ENCODE results near the gene SFMBT2. TPM values are rescaled to one million over a fixed set of nuclear protein-coding genes. Genes with fewer than 3 reads are reported as not detected.
"Not testable (repeated sequence)": the region's sequence is repeated elsewhere in the genome, so short reads cannot be mapped to it uniquely, and the experiment has no call there.

The SFMBT2 gene
- polyA plus RNA-seq, 4 donors = 0.45 to 2.5 (median 1.3) TPM

- not testable (repeated sequence) for H3K4me1 ChIP-seq (ENCODE audit: control insufficient read depth in 3 of 3, insufficient read depth in 2 of 3, low read depth in 1 of 3, low read length in 2 of 3); FAIRE-seq; H3K27me3 ChIP-seq (ENCODE audit: control insufficient read depth in 3 of 3, insufficient read depth in 3 of 3, low read length in 3 of 3); DNase-seq; H3K4me3 ChIP-seq (ENCODE audit: low read depth in 1 of 3, low read length in 3 of 3); H3K27ac ChIP-seq (ENCODE audit: low read depth in 1 of 3, low read length in 2 of 3); H3K9me3 ChIP-seq (ENCODE audit: control insufficient read depth in 2 of 2, insufficient read depth in 1 of 2, low read depth in 1 of 2, low read length in 1 of 2); H3K36me3 ChIP-seq (ENCODE audit: control insufficient read depth in 3 of 3, insufficient read depth in 2 of 3, low read depth in 1 of 3, low read length in 3 of 3)
- 93 to 96% (median 95%) methylated on average over 1 of the region's 1 CpG for WGBS, 3 donors
These were observed 228.5 kb downstream of the SFMBT2 start for GRCh38 chr10:7182327-7182726.

DNA sequence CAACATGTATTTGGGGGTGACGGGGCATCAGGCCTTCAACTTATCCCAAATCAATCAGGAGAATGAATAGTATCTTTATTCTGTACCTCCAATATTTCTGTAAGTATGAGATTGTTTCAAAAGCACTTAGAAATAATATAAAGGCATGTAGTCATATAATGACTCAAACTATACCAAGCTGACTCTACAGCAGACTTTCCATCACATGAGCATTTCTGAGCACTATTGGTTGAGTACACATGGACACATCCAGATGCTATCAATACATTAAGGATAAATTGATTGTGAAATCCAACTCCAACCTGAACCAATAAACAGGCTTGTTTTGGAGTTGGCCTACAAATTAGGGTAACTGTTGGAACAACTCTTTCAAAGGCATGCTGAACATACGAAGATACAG, 229.4 kb downstream of the SFMBT2 start:
- Histone ChIP-seq H3K9me3 (ENCODE audit: control insufficient read depth in 2 of 2, insufficient read depth in 1 of 2, low read depth in 1 of 2, low read length in 1 of 2) (no peaks in the 10 kb centered on the region), H3K36me3 (ENCODE audit: control insufficient read depth in 3 of 3, insufficient read depth in 2 of 3, low read depth in 1 of 3, low read length in 3 of 3) (peaks cover 0 to 4% (median 2%) of the 10 kb centered on the region in 3 donors), H3K4me3 (ENCODE audit: low read depth in 1 of 3, low read length in 3 of 3) (no peak overlapping the region), H3K4me1 (ENCODE audit: control insufficient read depth in 3 of 3, insufficient read depth in 2 of 3, low read depth in 1 of 3, low read length in 2 of 3) (no peaks in the 10 kb centered on the region), H3K27me3 (ENCODE audit: control insufficient read depth in 3 of 3, insufficient read depth in 3 of 3, low read length in 3 of 3) (no peaks in the 10 kb centered on the region), H3K27ac (ENCODE audit: low read depth in 1 of 3, low read length in 2 of 3) (no peak overlapping the region)
- no peak for DNase-seq
- WGBS, 3 donors = 86 to 93% (median 87%) methylated on average over 2 of the region's 2 CpGs
- FAIRE-seq = no peak

DNA sequence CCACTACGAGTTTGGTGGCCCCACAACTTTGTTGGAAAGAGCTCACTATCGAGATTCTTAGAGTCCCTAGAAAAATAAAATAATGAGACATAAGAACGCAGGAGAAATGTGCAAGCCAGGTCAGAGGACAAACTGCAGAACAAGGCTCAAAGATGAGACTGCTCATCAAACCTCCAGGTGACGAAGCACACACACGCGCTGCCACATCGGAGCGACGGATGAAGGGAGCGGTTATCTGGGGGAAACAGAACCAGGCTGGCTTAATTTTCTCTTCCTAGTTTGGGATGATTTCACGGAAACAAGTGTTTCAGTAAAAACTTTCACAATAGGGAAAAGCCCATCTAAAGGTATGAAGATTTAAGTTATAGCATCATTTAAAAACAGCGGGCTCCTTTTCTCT, 231.3 kb downstream of the SFMBT2 start:
- Histone ChIP-seq H3K4me1 (ENCODE audit: control insufficient read depth in 3 of 3, insufficient read depth in 2 of 3, low read depth in 1 of 3, low read length in 2 of 3) (no peaks in the 10 kb centered on the region), H3K27ac (ENCODE audit: low read depth in 1 of 3, low read length in 2 of 3) (no peak overlapping the region), H3K4me3 (ENCODE audit: low read depth in 1 of 3, low read length in 3 of 3) (no peak overlapping the region), H3K9me3 (ENCODE audit: control insufficient read depth in 2 of 2, insufficient read depth in 1 of 2, low read depth in 1 of 2, low read length in 1 of 2) (no peaks in the 10 kb centered on the region), H3K36me3 (ENCODE audit: control insufficient read depth in 3 of 3, insufficient read depth in 2 of 3, low read depth in 1 of 3, low read length in 3 of 3) (peaks cover 0 to 8% (median 4%) of the 10 kb centered on the region in 3 donors), H3K27me3 (ENCODE audit: control insufficient read depth in 3 of 3, insufficient read depth in 3 of 3, low read length in 3 of 3) (no peaks in the 10 kb centered on the region)
- WGBS, 3 donors = 85 to 87% (median 86%) methylated on average over 12 of the region's 12 CpGs
- no peak for FAIRE-seq
- DNase-seq = no peak

GRCh38 chr10:7173948-7174347, 236.9 kb downstream of the SFMBT2 start:
- peaks cover 0 to 34% (median 15%) of the 10 kb centered on the region in 3 donors for H3K36me3 ChIP-seq (ENCODE audit: control insufficient read depth in 3 of 3, insufficient read depth in 2 of 3, low read depth in 1 of 3, low read length in 3 of 3)

GRCh38 chr10:7171825-7172224, 239.0 kb downstream of the SFMBT2 start:
- Histone ChIP-seq H3K27me3 (ENCODE audit: control insufficient read depth in 3 of 3, insufficient read depth in 3 of 3, low read length in 3 of 3) (no peaks in the 10 kb centered on the region), H3K27ac (ENCODE audit: low read depth in 1 of 3, low read length in 2 of 3) (no peak overlapping the region), H3K9me3 (ENCODE audit: control insufficient read depth in 2 of 2, insufficient read depth in 1 of 2, low read depth in 1 of 2, low read length in 1 of 2) (no peaks in the 10 kb centered on the region), H3K4me1 (ENCODE audit: control insufficient read depth in 3 of 3, insufficient read depth in 2 of 3, low read depth in 1 of 3, low read length in 2 of 3) (no peaks in the 10 kb centered on the region), H3K4me3 (ENCODE audit: low read depth in 1 of 3, low read length in 3 of 3) (no peak overlapping the region), H3K36me3 (ENCODE audit: control insufficient read depth in 3 of 3, insufficient read depth in 2 of 3, low read depth in 1 of 3, low read length in 3 of 3) (peaks cover 0 to 33% (median 15%) of the 10 kb centered on the region in 3 donors)
- 95 to 96% (median 95%) methylated on average over 14 to 35 of the region's 35 CpGs for WGBS, 3 donors
- FAIRE-seq = no peak
- DNase-seq = no peak

More at GRCh38 chr10:7173948-7174347, 236.9 kb downstream of the SFMBT2 start:
- DNase-seq (no peak), FAIRE-seq (no peak)
- WGBS, 3 donors = 89 to 91% (median 90%) methylated on average over 11 of the region's 11 CpGs
- Histone ChIP-seq H3K4me3 (ENCODE audit: low read depth in 1 of 3, low read length in 3 of 3) (no peak overlapping the region), H3K4me1 (ENCODE audit: control insufficient read depth in 3 of 3, insufficient read depth in 2 of 3, low read depth in 1 of 3, low read length in 2 of 3) (no peaks in the 10 kb centered on the region), H3K9me3 (ENCODE audit: control insufficient read depth in 2 of 2, insufficient read depth in 1 of 2, low read depth in 1 of 2, low read length in 1 of 2) (no peaks in the 10 kb centered on the region), H3K27me3 (ENCODE audit: control insufficient read depth in 3 of 3, insufficient read depth in 3 of 3, low read length in 3 of 3) (no peaks in the 10 kb centered on the region), H3K27ac (ENCODE audit: low read depth in 1 of 3, low read length in 2 of 3) (no peak overlapping the region)

- Histone ChIP-seq H3K9me3 (ENCODE audit: control insufficient read depth in 2 of 2, insufficient read depth in 1 of 2, low read depth in 1 of 2, low read length in 1 of 2) (no peaks in the 10 kb centered on the region), H3K4me3 (ENCODE audit: low read depth in 1 of 3, low read length in 3 of 3) (no peak overlapping the region), H3K27me3 (ENCODE audit: control insufficient read depth in 3 of 3, insufficient read depth in 3 of 3, low read length in 3 of 3) (no peaks in the 10 kb centered on the region), H3K27ac (ENCODE audit: low read depth in 1 of 3, low read length in 2 of 3) (no peak overlapping the region), H3K36me3 (ENCODE audit: control insufficient read depth in 3 of 3, insufficient read depth in 2 of 3, low read depth in 1 of 3, low read length in 3 of 3) (peaks cover 0 to 33% (median 15%) of the 10 kb centered on the region in 3 donors), H3K4me1 (ENCODE audit: control insufficient read depth in 3 of 3, insufficient read depth in 2 of 3, low read depth in 1 of 3, low read length in 2 of 3) (no peaks in the 10 kb centered on the region)
- FAIRE-seq (no peak), DNase-seq (no peak)
- WGBS, 3 donors = 88 to 90% (median 88%) methylated on average over 24 of the region's 24 CpGs
These were observed 240.1 kb downstream of the SFMBT2 start for GRCh38 chr10:7170626-7171322.

- H3K27ac ChIP-seq (ENCODE audit: low read depth in 1 of 3, low read length in 2 of 3) = no peak overlapping the region
- no peaks in the 10 kb centered on the region for H3K27me3 ChIP-seq (ENCODE audit: control insufficient read depth in 3 of 3, insufficient read depth in 3 of 3, low read length in 3 of 3)
- FAIRE-seq (no peak), DNase-seq (peak in 1 of 2 donors; percentile 18)
- H3K36me3 ChIP-seq (ENCODE audit: control insufficient read depth in 3 of 3, insufficient read depth in 2 of 3, low read depth in 1 of 3, low read length in 3 of 3) = peaks cover 0 to 30% (median 15%) of the 10 kb centered on the region in 3 donors
- H3K4me1 ChIP-seq (ENCODE audit: control insufficient read depth in 3 of 3, insufficient read depth in 2 of 3, low read depth in 1 of 3, low read length in 2 of 3) = no peaks in the 10 kb centered on the region
- H3K4me3 ChIP-seq (ENCODE audit: low read depth in 1 of 3, low read length in 3 of 3) = no peak overlapping the region
- no peaks in the 10 kb centered on the region for H3K9me3 ChIP-seq (ENCODE audit: control insufficient read depth in 2 of 2, insufficient read depth in 1 of 2, low read depth in 1 of 2, low read length in 1 of 2)
- WGBS, 3 donors = 53 to 83% (median 65%) methylated on average over 13 of the region's 13 CpGs
These were observed 242.4 kb downstream of the SFMBT2 start for GRCh38 chr10:7168414-7168813.

GRCh38 chr10:7165500-7166177, 245.2 kb downstream of the SFMBT2 start:
- WGBS, 3 donors = 49 to 68% (median 64%) methylated on average over 4 of the region's 4 CpGs
- H3K9me3 ChIP-seq (ENCODE audit: control insufficient read depth in 2 of 2, insufficient read depth in 1 of 2, low read depth in 1 of 2, low read length in 1 of 2) = no peaks in the 10 kb centered on the region
- no peak overlapping the region for H3K4me3 ChIP-seq (ENCODE audit: low read depth in 1 of 3, low read length in 3 of 3)
- no peaks in the 10 kb centered on the region for H3K4me1 ChIP-seq (ENCODE audit: control insufficient read depth in 3 of 3, insufficient read depth in 2 of 3, low read depth in 1 of 3, low read length in 2 of 3)
- no peak for FAIRE-seq
- DNase-seq = no peak
- H3K27ac ChIP-seq (ENCODE audit: low read depth in 1 of 3, low read length in 2 of 3) = no peak overlapping the region
- peaks cover 0 to 13% (median 5%) of the 10 kb centered on the region in 3 donors for H3K36me3 ChIP-seq (ENCODE audit: control insufficient read depth in 3 of 3, insufficient read depth in 2 of 3, low read depth in 1 of 3, low read length in 3 of 3)
- H3K27me3 ChIP-seq (ENCODE audit: control insufficient read depth in 3 of 3, insufficient read depth in 3 of 3, low read length in 3 of 3) = no peaks in the 10 kb centered on the region

All from small intestine (tissue), 7 donors.